ENCODE data around the gene CASD1.
A peak's percentile ranks its signal among the peaks of the same experiment; 100 is the strongest.

Gene CASD1

GRCh38 chr7:94497874-94498670, 11.5 kb upstream of the CASD1 start:
- Mint-ChIP-seq H3K4me1 (no peaks in the 10 kb centered on the region), H3K27me3 (peaks cover 57% of the 10 kb centered on the region), H3K27ac (ENCODE audit: low read depth) (no peak overlapping the region), H3K4me3 (no peak overlapping the region), H3K36me3 (ENCODE audit: insufficient read depth) (no peaks in the 10 kb centered on the region), H3K9me3 (no peaks in the 10 kb centered on the region)
- ATAC-seq (replicated peaks; ENCODE audit: extremely low read depth, poor library complexity, severe bottlenecking) (no peak), DNase-seq (ENCODE audit: low spot score in 2 of 2) (no peak)

DNA sequence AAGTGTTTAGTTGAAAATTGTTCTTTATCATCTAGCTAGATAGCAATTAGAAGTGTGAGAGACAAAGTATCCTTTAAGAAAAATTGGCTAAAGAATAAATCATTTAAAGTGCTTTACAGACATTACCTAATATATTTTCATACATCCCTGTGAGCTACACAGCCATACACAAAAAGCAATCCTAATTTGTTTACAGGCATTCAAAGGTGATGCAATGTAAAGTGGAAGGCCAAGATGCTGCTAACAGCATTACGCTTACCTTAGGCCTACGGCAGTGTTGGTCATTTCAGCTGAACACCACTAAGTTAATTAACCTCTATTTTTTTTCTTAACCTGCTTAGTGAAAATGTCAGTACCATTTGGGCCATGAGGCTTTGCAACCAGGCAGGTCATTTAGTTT, 10.7 kb upstream of the CASD1 start:
- DNase-seq (ENCODE audit: low spot score in 2 of 2) (no peak), ATAC-seq (replicated peaks; ENCODE audit: extremely low read depth, poor library complexity, severe bottlenecking) (no peak)
- Mint-ChIP-seq H3K4me3 (no peak overlapping the region), H3K4me1 (no peaks in the 10 kb centered on the region), H3K27ac (ENCODE audit: low read depth) (no peak overlapping the region), H3K36me3 (ENCODE audit: insufficient read depth) (no peaks in the 10 kb centered on the region), H3K9me3 (no peaks in the 10 kb centered on the region), H3K27me3 (peaks cover 55% of the 10 kb centered on the region)

GRCh38 chr7:94507462-94507861, 2.1 kb upstream of the CASD1 start:
- no peaks in the 10 kb centered on the region for H3K27me3 Mint-ChIP-seq
- peaks cover 15% of the 10 kb centered on the region for H3K4me1 Mint-ChIP-seq
- peaks cover 7% of the 10 kb centered on the region for H3K36me3 Mint-ChIP-seq (ENCODE audit: insufficient read depth)
- no peak overlapping the region for H3K27ac Mint-ChIP-seq (ENCODE audit: low read depth)
- no peaks in the 10 kb centered on the region for H3K9me3 Mint-ChIP-seq
- DNase-seq (ENCODE audit: low spot score in 2 of 2) (no peak), ATAC-seq (replicated peaks; ENCODE audit: extremely low read depth, poor library complexity, severe bottlenecking) (no peak)
- H3K4me3 Mint-ChIP-seq, result no peak overlapping the region

- Mint-ChIP-seq H3K4me1 (peaks cover 20% of the 10 kb centered on the region), H3K36me3 (ENCODE audit: insufficient read depth) (peaks cover 9% of the 10 kb centered on the region), H3K27ac (ENCODE audit: low read depth) (peak overlapping the region; percentile 54), H3K4me3 (no peak overlapping the region), H3K9me3 (no peaks in the 10 kb centered on the region), H3K27me3 (no peaks in the 10 kb centered on the region)
- ATAC-seq (replicated peaks; ENCODE audit: extremely low read depth, poor library complexity, severe bottlenecking) (no peak), DNase-seq (ENCODE audit: low spot score in 2 of 2) (no peak)
Observed at GRCh38 chr7:94507962-94508361, 1.6 kb upstream of the CASD1 start.

GRCh38 chr7:94509887-94510581, 425 bp downstream of the CASD1 start:
- Mint-ChIP-seq H3K4me3 (no peak overlapping the region), H3K4me1 (peaks cover 33% of the 10 kb centered on the region), H3K9me3 (no peaks in the 10 kb centered on the region), H3K27ac (ENCODE audit: low read depth) (peak overlapping the region; percentile 89), H3K27me3 (no peaks in the 10 kb centered on the region), H3K36me3 (ENCODE audit: insufficient read depth) (peaks cover 9% of the 10 kb centered on the region)
- ATAC-seq (replicated peaks; ENCODE audit: extremely low read depth, poor library complexity, severe bottlenecking) (peak; percentile 74), DNase-seq (ENCODE audit: low spot score in 2 of 2) (peak; percentile 39 to 48)

GRCh38 chr7:94510582-94511496, 1.2 kb downstream of the CASD1 start:
- peak overlapping the region; percentile 59 for H3K27ac Mint-ChIP-seq (ENCODE audit: low read depth)
- peaks cover 9% of the 10 kb centered on the region for H3K36me3 Mint-ChIP-seq (ENCODE audit: insufficient read depth)
- ATAC-seq (replicated peaks; ENCODE audit: extremely low read depth, poor library complexity, severe bottlenecking), result peak; percentile 48
- H3K4me3 Mint-ChIP-seq, result no peak overlapping the region
- DNase-seq (ENCODE audit: low spot score in 2 of 2), result peak; percentile 18 to 25
- H3K9me3 Mint-ChIP-seq, result no peaks in the 10 kb centered on the region
- no peaks in the 10 kb centered on the region for H3K27me3 Mint-ChIP-seq
- H3K4me1 Mint-ChIP-seq, result peaks cover 40% of the 10 kb centered on the region

DNA sequence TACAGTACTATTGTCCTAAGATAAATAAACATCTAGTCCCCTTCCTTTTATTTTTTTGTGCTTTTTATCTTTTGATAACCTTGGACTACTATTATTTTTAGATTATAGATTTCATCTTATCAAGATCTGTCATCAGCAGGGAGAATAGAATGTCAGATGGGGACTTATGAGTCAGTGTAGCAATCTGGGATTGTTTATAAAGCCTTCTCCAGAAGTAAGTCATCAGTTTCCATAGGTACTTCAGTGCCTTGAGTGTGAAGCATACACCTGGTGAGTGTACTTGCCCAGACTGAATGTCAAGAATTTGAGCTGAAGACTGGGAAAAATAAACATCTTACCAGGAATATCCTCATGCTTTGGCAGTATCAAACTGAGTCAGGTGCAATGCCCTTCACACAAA, 2.1 kb downstream of the CASD1 start:
- Mint-ChIP-seq H3K27me3 (no peaks in the 10 kb centered on the region), H3K27ac (ENCODE audit: low read depth) (no peak overlapping the region), H3K36me3 (ENCODE audit: insufficient read depth) (peaks cover 9% of the 10 kb centered on the region), H3K4me1 (peaks cover 47% of the 10 kb centered on the region), H3K9me3 (no peaks in the 10 kb centered on the region), H3K4me3 (peak overlapping the region; percentile 12)
- DNase-seq (ENCODE audit: low spot score in 2 of 2) (no peak), ATAC-seq (replicated peaks; ENCODE audit: extremely low read depth, poor library complexity, severe bottlenecking) (no peak)

- Mint-ChIP-seq H3K4me3 (no peak overlapping the region), H3K27ac (ENCODE audit: low read depth) (peak overlapping the region; percentile 64)
Observed at GRCh38 chr7:94512735-94513564, 3.3 kb downstream of the CASD1 start.

DNA sequence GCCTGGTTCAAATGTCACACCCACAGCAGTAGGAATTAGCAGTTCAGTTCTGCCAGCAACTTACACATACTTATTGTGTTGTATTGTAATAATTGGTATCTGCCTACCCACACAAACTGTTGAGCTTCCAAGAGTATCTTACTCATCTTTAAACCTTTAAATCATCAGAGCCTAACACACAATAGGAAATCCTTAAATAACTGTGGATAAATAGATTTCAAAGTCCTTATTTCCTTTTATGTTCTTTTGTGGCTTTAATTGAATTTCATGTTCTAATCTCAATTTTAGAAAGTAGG, 3.9 kb downstream of the CASD1 start:
- DNase-seq (ENCODE audit: low spot score in 2 of 2), result no peak
- no peak for ATAC-seq (replicated peaks; ENCODE audit: extremely low read depth, poor library complexity, severe bottlenecking)
- no peaks in the 10 kb centered on the region for H3K27me3 Mint-ChIP-seq
- H3K9me3 Mint-ChIP-seq, result no peaks in the 10 kb centered on the region
- H3K4me3 Mint-ChIP-seq, result no peak overlapping the region
- peaks cover 47% of the 10 kb centered on the region for H3K4me1 Mint-ChIP-seq
- peaks cover 18% of the 10 kb centered on the region for H3K36me3 Mint-ChIP-seq (ENCODE audit: insufficient read depth)
- no peak overlapping the region for H3K27ac Mint-ChIP-seq (ENCODE audit: low read depth)

More at GRCh38 chr7:94512735-94513564, 3.3 kb downstream of the CASD1 start:
- Mint-ChIP-seq H3K4me1 (peaks cover 47% of the 10 kb centered on the region), H3K9me3 (no peaks in the 10 kb centered on the region), H3K36me3 (ENCODE audit: insufficient read depth) (peaks cover 16% of the 10 kb centered on the region), H3K27me3 (no peaks in the 10 kb centered on the region)
- ATAC-seq (replicated peaks; ENCODE audit: extremely low read depth, poor library complexity, severe bottlenecking), result no peak
- DNase-seq (ENCODE audit: low spot score in 2 of 2), result no peak

- Mint-ChIP-seq H3K4me1 (peaks cover 47% of the 10 kb centered on the region), H3K4me3 (no peak overlapping the region), H3K36me3 (ENCODE audit: insufficient read depth) (peaks cover 15% of the 10 kb centered on the region), H3K9me3 (no peaks in the 10 kb centered on the region), H3K27me3 (no peaks in the 10 kb centered on the region), H3K27ac (ENCODE audit: low read depth) (no peak overlapping the region)
- DNase-seq (ENCODE audit: low spot score in 2 of 2) (no peak), ATAC-seq (replicated peaks; ENCODE audit: extremely low read depth, poor library complexity, severe bottlenecking) (no peak)
Observed at GRCh38 chr7:94514140-94514889, 4.7 kb downstream of the CASD1 start.

DNA sequence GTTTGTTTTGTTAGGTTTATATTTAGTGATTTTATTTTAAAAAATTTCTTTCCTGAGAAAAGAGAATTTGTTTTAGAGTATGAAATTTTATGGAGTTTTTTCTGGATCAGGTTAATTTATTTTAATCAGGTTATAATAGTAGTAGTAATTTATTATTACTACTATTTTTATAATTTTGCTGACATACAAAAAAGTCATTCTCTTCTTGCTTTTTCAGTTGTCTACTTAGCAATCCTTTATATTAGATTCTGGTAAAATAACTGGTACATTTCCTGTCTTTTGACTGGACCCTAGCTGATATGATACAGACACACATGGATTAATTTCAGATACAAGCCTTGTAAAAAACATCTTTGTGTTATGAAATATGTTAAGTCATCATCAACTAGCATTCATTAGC, 5.3 kb downstream of the CASD1 start:
- Mint-ChIP-seq H3K27me3 (no peaks in the 10 kb centered on the region), H3K36me3 (ENCODE audit: insufficient read depth) (peaks cover 14% of the 10 kb centered on the region), H3K4me1 (peaks cover 47% of the 10 kb centered on the region), H3K4me3 (no peak overlapping the region), H3K9me3 (no peaks in the 10 kb centered on the region), H3K27ac (ENCODE audit: low read depth) (no peak overlapping the region)
- ATAC-seq (replicated peaks; ENCODE audit: extremely low read depth, poor library complexity, severe bottlenecking) (no peak), DNase-seq (ENCODE audit: low spot score in 2 of 2) (no peak)

Measured in central memory CD8-positive, alpha-beta T cell (primary cell).